Naive thymus-derived CD4-positive, alpha-beta T cell (primary cell): Measurements from ENCODE around the gene STX2. TPM values are rescaled to one million over a fixed set of nuclear protein-coding genes. Genes with fewer than 3 reads are reported as not detected.

ENCODE experiments used
- ATAC-seq: fragments of 150-1000 bp; cut with Tn5 transposase; 2 replicates; pipeline ENCODE4 v1.10.0; 2021; ENCODE audit warnings: mild to moderate bottlenecking, moderate library complexity
- CTCF ChIA-PET: fragments of 350-600 bp; sonication (Branson Sonifier 250); formaldehyde crosslinking; loops from one replicate; lab custom pipeline; 2021; ENCODE audit warnings: antibody characterized with exemption; lab: Charles Lee
- POLR2A ChIA-PET: fragments of 350-600 bp; sonication (Branson Sonifier 250); formaldehyde crosslinking; loops from one replicate; lab custom pipeline; 2021; ENCODE audit warnings: antibody characterized with exemption, inconsistent platforms; lab: Charles Lee
- DNase-seq, 9 donors: peaks; one replicate each; pipeline versions ENCODE4 v3.0.0 to v3.0.0-alpha.2; 2020 to 2022; ENCODE audit warnings: mixed read lengths in 1 of 9
- H3K27ac ChIP-seq: one replicate; pipeline ENCODE4 v1.7.0; 2013; ENCODE audit warnings: mild to moderate bottlenecking, low read depth, low read length, moderate library complexity
- H3K27me3 ChIP-seq, 2 donors: one replicate each; pipeline ENCODE4 v1.7.0; 2013; ENCODE audit warnings: low read length in 2 of 2, mild to moderate bottlenecking in 2 of 2, moderate library complexity in 2 of 2; ENCODE audit not compliant: control insufficient read depth in 2 of 2, insufficient read depth in 2 of 2
- H3K36me3 ChIP-seq, 3 experiments: 1 replicate in 2 of 3; 2 replicates in 1 of 3; pipeline ENCODE4 v1.7.0; 2013; ENCODE audit warnings: low read length in 3 of 3, mild to moderate bottlenecking in 3 of 3, moderate library complexity in 1 of 3; ENCODE audit not compliant: insufficient read depth in 3 of 3, control insufficient read depth in 2 of 3
- H3K4me1 ChIP-seq, 2 donors: one replicate each; pipeline ENCODE4 v1.7.0; 2013; ENCODE audit warnings: low read length in 2 of 2, mild to moderate bottlenecking in 2 of 2, moderate library complexity in 1 of 2; ENCODE audit not compliant: control insufficient read depth in 2 of 2, insufficient read depth in 2 of 2
- H3K4me3 ChIP-seq: 2 replicates; pipeline ENCODE4 v1.7.0; 2013; ENCODE audit warnings: mild to moderate bottlenecking, low read length
- H3K9me3 ChIP-seq, 3 experiments: 1 replicate in 2 of 3; 2 replicates in 1 of 3; pipeline ENCODE4 v1.7.0; 2013; ENCODE audit warnings: low read length in 3 of 3; ENCODE audit not compliant: control insufficient read depth in 2 of 3
- H3K27ac Mint-ChIP-seq, 9 donors: one replicate each; pipeline ENCODE4 v1.8.0; 2020 to 2022; ENCODE audit warnings: mixed read lengths in 9 of 9, mild to moderate bottlenecking in 8 of 9, moderate library complexity in 5 of 9, inconsistent platforms in 2 of 9
- H3K27me3 Mint-ChIP-seq, 5 donors: one replicate each; pipeline ENCODE4 v1.8.0; 2021 to 2022; ENCODE audit warnings: mixed read lengths in 5 of 5, mild to moderate bottlenecking in 1 of 5
- H3K36me3 Mint-ChIP-seq, 5 donors: one replicate each; pipeline ENCODE4 v1.8.0; 2020 to 2022; ENCODE audit warnings: mixed read lengths in 5 of 5, mild to moderate bottlenecking in 3 of 5, inconsistent platforms in 1 of 5
- H3K4me1 Mint-ChIP-seq, 7 donors: one replicate each; pipeline ENCODE4 v1.8.0; 2020 to 2022; ENCODE audit warnings: mixed read lengths in 7 of 7, mild to moderate bottlenecking in 3 of 7, inconsistent platforms in 1 of 7
- H3K4me3 Mint-ChIP-seq, 10 donors: one replicate each; pipeline ENCODE4 v1.8.0; 2020 to 2022; ENCODE audit warnings: mild to moderate bottlenecking in 10 of 10, mixed read lengths in 10 of 10, moderate library complexity in 6 of 10, inconsistent platforms in 2 of 10
- H3K9me3 Mint-ChIP-seq, 11 donors: one replicate each; pipeline ENCODE4 v1.8.0; 2020 to 2022; ENCODE audit warnings: mixed read lengths in 11 of 11, mild to moderate bottlenecking in 4 of 11, inconsistent platforms in 1 of 11, moderate library complexity in 1 of 11
- intact Hi-C, 2 donors: fragments of 100-400 bp; cut with micrococcal nuclease; formaldehyde crosslinking; loops; one replicate each; pipeline ENCODE4 v1.15.1; 2023
- polyA plus RNA-seq, 2 donors: library from polyadenylated mRNA; unstranded; fragments of 300-500 nt; fragmentation: Illumina TruSeq; gene quantifications; one replicate each; pipeline ENCODE4 v1.2.3, GENCODE V29; 2021
- total RNA-seq, 6 experiments: library from RNA in 5 of 6; stranded (reverse) in 5 of 6; gene quantifications; 1 replicate in 5 of 6; 2 replicates in 1 of 6; pipeline ENCODE4 v1.2.3 and lab custom pipeline; 2021 to 2026

STX2 gene
- total and polyA plus RNA-seq, 7 experiments from 2014 or later = 7.6 to 30.3 (median 19.0) TPM

- CTCF ChIA-PET = interaction anchor here (1.5 kb wide), 1 partner anchor 46 kb away, joined by 5 read pairs; no protein-coding TSS in a partner anchor
- ATAC-seq (peak; percentile 43), DNase-seq (peak in 7 of 9 donors; percentile 45 to 73 (median 51))
- Histone ChIP-seq H3K36me3 (peaks cover 18 to 36% (median 27%) of the 10 kb centered on the region in 3 experiments), H3K9me3 (no peaks in the 10 kb centered on the region), H3K4me3 (peak overlapping the region; percentile 49), H3K4me1 (peaks cover 45 to 47% of the 10 kb centered on the region in 2 donors), H3K27me3 (no peaks in the 10 kb centered on the region), H3K27ac (peak overlapping the region; percentile 90)
- intact Hi-C loops = loop anchor here (5.0 to 10.0 kb wide), 5 partner anchors 55 to 1075 kb away; partner anchors contain the start of genes ULK1 (in 2 of the 2) and EP400 (in 1 of the 2)
- Mint-ChIP-seq H3K4me1 (peaks cover 32 to 81% (median 67%) of the 10 kb centered on the region in 7 donors), H3K27me3 (no peaks in the 10 kb centered on the region), H3K4me3 (peak overlapping the region; percentile 85 to 98 (median 91)), H3K36me3 (peaks cover 15 to 43% (median 31%) of the 10 kb centered on the region in 5 donors), H3K27ac (peak overlapping the region; percentile 86 to 98 (median 95)), H3K9me3 (peaks cover 0 to 2% (median 0%) of the 10 kb centered on the region in 11 donors)
- POLR2A ChIA-PET = interaction anchor here (2.0 kb wide), 1 partner anchor 35 kb away, joined by 5 read pairs; no protein-coding TSS in a partner anchor
Measured at GRCh38 chr12:130872179-130873096, 33.4 kb upstream of the STX2 start.

GRCh38 chr12:130871286-130872178, 32.5 kb upstream of the STX2 start, which contains the start of gene RAN:
TSS of gene RAN (plus strand) at chr12:130872066. CDS start at chr12:130872594, 528 bp downstream.
- peaks cover 29 to 83% (median 61%) of the 10 kb centered on the region in 7 donors for H3K4me1 Mint-ChIP-seq
- POLR2A ChIA-PET = interaction anchor here (0.9 to 4.2 kb wide), 5 partner anchors 25 to 36 kb away, joined by 4 to 26 read pairs (median 5); partner anchors contain the start of gene STX2
- CTCF ChIA-PET = interaction anchor here (0.7 to 1.3 kb wide), 2 partner anchors 34 to 45 kb away, joined by 3 to 5 read pairs; no protein-coding TSS in a partner anchor

GRCh38 chr12:130870442-130871285, 31.6 kb upstream of the STX2 start:
- DNase-seq (peak; percentile 29 to 69 (median 47)), ATAC-seq (peak; percentile 53)
- Mint-ChIP-seq H3K27me3 (no peaks in the 10 kb centered on the region), H3K27ac (peak overlapping the region; percentile 80 to 98 (median 94)), H3K9me3 (peaks cover 0 to 5% (median 0%) of the 10 kb centered on the region in 11 donors), H3K4me3 (peak overlapping the region; percentile 77 to 91 (median 81)), H3K4me1 (peaks cover 33 to 85% (median 65%) of the 10 kb centered on the region in 7 donors), H3K36me3 (peaks cover 12 to 28% (median 25%) of the 10 kb centered on the region in 5 donors)
- Histone ChIP-seq H3K27me3 (no peaks in the 10 kb centered on the region), H3K27ac (peak overlapping the region; percentile 90), H3K9me3 (no peaks in the 10 kb centered on the region), H3K36me3 (peaks cover 9 to 20% (median 18%) of the 10 kb centered on the region in 3 experiments), H3K4me1 (peaks cover 46 to 52% of the 10 kb centered on the region in 2 donors), H3K4me3 (peak overlapping the region; percentile 68)
- intact Hi-C loops = loop anchor here (1.0 to 10.0 kb wide), 9 partner anchors 10 to 1077 kb away; partner anchors contain the start of genes STX2 (in 2 of the 2), ULK1 (in 2 of the 2), EP400 (in 1 of the 2) and PUS1 (in 1 of the 2)
- POLR2A ChIA-PET = interaction anchor here (0.9 to 4.2 kb wide), 5 partner anchors 25 to 35 kb away, joined by 4 to 26 read pairs (median 5); partner anchors contain the start of gene STX2
- CTCF ChIA-PET = interaction anchor here (0.7 to 1.3 kb wide), 3 partner anchors 33 to 53 kb away, joined by 3 to 5 read pairs (median 3); no protein-coding TSS in a partner anchor

More at GRCh38 chr12:130871286-130872178, 32.5 kb upstream of the STX2 start, which contains the start of gene RAN:
- peaks cover 46 to 52% of the 10 kb centered on the region in 2 donors for H3K4me1 ChIP-seq
- ATAC-seq (peak; percentile 92), DNase-seq (peak; percentile 86 to 93 (median 90))
- no peaks in the 10 kb centered on the region for H3K27me3 Mint-ChIP-seq
- peaks cover 15 to 28% (median 26%) of the 10 kb centered on the region in 3 experiments for H3K36me3 ChIP-seq
- H3K4me3 ChIP-seq = peak within 1 kb of the TSS; percentile 68
- intact Hi-C loops = loop anchor here (1.0 to 10.0 kb wide), 9 partner anchors 9 to 1076 kb away; partner anchors contain the start of genes STX2 (in 2 of the 2), ULK1 (in 2 of the 2), EP400 (in 1 of the 2) and PUS1 (in 1 of the 2)
- H3K9me3 ChIP-seq = no peaks in the 10 kb centered on the region
- H3K36me3 Mint-ChIP-seq = peaks cover 15 to 36% (median 28%) of the 10 kb centered on the region in 5 donors
- peak within 1 kb of the TSS; percentile 90 for H3K27ac ChIP-seq
- H3K9me3 Mint-ChIP-seq = peaks cover 0 to 4% (median 0%) of the 10 kb centered on the region in 11 donors
- H3K27ac Mint-ChIP-seq = peak within 1 kb of the TSS; percentile 86 to 98 (median 95)
- H3K4me3 Mint-ChIP-seq = peak within 1 kb of the TSS; percentile 85 to 98 (median 91)
- no peaks in the 10 kb centered on the region for H3K27me3 ChIP-seq

- Mint-ChIP-seq H3K9me3 (peaks cover 0 to 5% (median 0%) of the 10 kb centered on the region in 11 donors), H3K4me3 (peak overlapping the region in 9 of 10 donors; percentile 0 to 83 (median 61)), H3K36me3 (peaks cover 5 to 11% (median 8%) of the 10 kb centered on the region in 5 donors), H3K27ac (peak overlapping the region in 8 of 9 donors; percentile 92 to 99 (median 96)), H3K4me1 (peaks cover 20 to 63% (median 51%) of the 10 kb centered on the region in 7 donors), H3K27me3 (no peaks in the 10 kb centered on the region)
- CTCF ChIA-PET = no interaction called here
- intact Hi-C loops = no loop called here
- H3K36me3 ChIP-seq = peaks cover 0 to 5% (median 0%) of the 10 kb centered on the region in 3 experiments
- peaks cover 34 to 39% of the 10 kb centered on the region in 2 donors for H3K4me1 ChIP-seq
- peak overlapping the region; percentile 42 for H3K4me3 ChIP-seq
- H3K9me3 ChIP-seq = no peaks in the 10 kb centered on the region
- no peaks in the 10 kb centered on the region for H3K27me3 ChIP-seq
- POLR2A ChIA-PET = interaction anchor here (0.6 to 4.2 kb wide), 5 partner anchors 9 to 84 kb away, joined by 3 to 26 read pairs (median 5); partner anchors contain the start of gene STX2
- DNase-seq (peak in 7 of 9 donors; percentile 52 to 84 (median 79)), ATAC-seq (peak; percentile 14)
- peak overlapping the region; percentile 68 for H3K27ac ChIP-seq
Measured at GRCh38 chr12:130868412-130868811, 29.4 kb upstream of the STX2 start.

- POLR2A ChIA-PET = no interaction called here
- Histone ChIP-seq H3K9me3 (no peaks in the 10 kb centered on the region), H3K27me3 (no peaks in the 10 kb centered on the region), H3K27ac (no peak overlapping the region), H3K36me3 (no peaks in the 10 kb centered on the region), H3K4me1 (peaks cover 7 to 13% of the 10 kb centered on the region in 2 donors), H3K4me3 (no peak overlapping the region)
- H3K27me3 Mint-ChIP-seq = no peaks in the 10 kb centered on the region
- DNase-seq (no peak), ATAC-seq (no peak)
- no peak overlapping the region for H3K4me3 Mint-ChIP-seq
- peak overlapping the region in 2 of 9 donors; percentile 63 for H3K27ac Mint-ChIP-seq
- peaks cover 6 to 23% (median 15%) of the 10 kb centered on the region in 7 donors for H3K4me1 Mint-ChIP-seq
- intact Hi-C loops = no loop called here
- peaks cover 0 to 7% (median 0%) of the 10 kb centered on the region in 11 donors for H3K9me3 Mint-ChIP-seq
- CTCF ChIA-PET = no interaction called here
- H3K36me3 Mint-ChIP-seq = peaks cover 0 to 7% (median 0%) of the 10 kb centered on the region in 5 donors
Measured at GRCh38 chr12:130863298-130863697, 24.2 kb upstream of the STX2 start.
